ENCODE measurements around the gene NTN4. TPM values are rescaled to one million over a fixed set of nuclear protein-coding genes. Genes with fewer than 3 reads are reported as not detected.

The NTN4 gene
- total and polyA plus RNA-seq, 10 of the 15 experiments (the other 5 are each of a cell fraction or from before 2014, with no cell fraction given) = 0.15 TPM; not detected in 9

GRCh38 chr12:95623554-95624170, 166.9 kb downstream of the NTN4 start:
- Histone ChIP-seq H2AFZ (ENCODE audit: control insufficient read depth, low read depth, low read length) (no peak overlapping the region), H3K79me2 (ENCODE audit: control insufficient read depth, insufficient read depth, low read length) (no peaks in the 10 kb centered on the region), H3K9ac (ENCODE audit: control insufficient read depth, insufficient read depth, low read length) (no peak overlapping the region), H3K36me3 (ENCODE audit: control insufficient read depth in 2 of 2, insufficient read depth in 2 of 2, low read length in 1 of 2) (no peaks in the 10 kb centered on the region), H3K9me3 (replicated peaks; ENCODE audit: control insufficient read depth, insufficient read depth, low read length) (no peaks in the 10 kb centered on the region), H3K4me3 (no peak overlapping the region), H3K4me1 (ENCODE audit: control insufficient read depth, insufficient read depth, low read length) (no peaks in the 10 kb centered on the region), H4K20me1 (ENCODE audit: control insufficient read depth, insufficient read depth) (no peaks in the 10 kb centered on the region), H3K27me3 (replicated peaks in 1 of 2; ENCODE audit: control insufficient read depth in 2 of 2, insufficient read depth in 2 of 2, low read length in 1 of 2) (no peaks in the 10 kb centered on the region), H3K4me2 (ENCODE audit: control insufficient read depth, insufficient read depth) (no peak overlapping the region), H3K27ac (ENCODE audit: control insufficient read depth, insufficient read depth) (no peak overlapping the region)
- peak; percentile 88 for FAIRE-seq
- no peak for DNase-seq (ENCODE audit: low read depth, low spot score)
- peak; percentile 87 for ATAC-seq
- WGBS (ENCODE audit: insufficient coverage, insufficient replicate concordance, low lambda C conversion rate, missing lambda C conversion rate) = 14% methylated on average over 14 of the region's 18 CpGs
- no TSS peak for BruUV-seq (replicated peaks)
- ChIA-PET CTCF (interaction anchor here (0.6 to 1.6 kb wide), 9 partner anchors 9 to 377 kb away, joined by 3 to 7 read pairs (median 4); no protein-coding TSS in a partner anchor), POLR2A (no interaction called here), SMC1A (ENCODE audit: uncharacterized antibody, unreplicated experiment) (no interaction called here), RAD21 (ENCODE audit: unreplicated experiment) (interaction anchor here (0.7 to 1.5 kb wide), 3 partner anchors 188 to 893 kb away, joined by 3 to 4 read pairs (median 3); no protein-coding TSS in a partner anchor)
- in situ Hi-C loops (cut with MboI) (loop anchor here (10.0 kb wide), 1 partner anchor 191 kb away; no protein-coding TSS in a partner anchor), intact Hi-C loops (cut with micrococcal nuclease; ENCODE audit: unreplicated experiment) (loop anchor here (1.0 kb wide), 1 partner anchor 192 kb away; no protein-coding TSS in a partner anchor)
- TF ChIP-seq CTCF (IDR thresholded peaks at IDR 0.05 in 2 of 3, conservative IDR thresholded peaks at IDR 0.05 in 1 of 3; ENCODE audit: control insufficient read depth in 2 of 3, extremely low read depth in 1 of 3, insufficient read depth in 1 of 3, low read depth in 3 of 3, low read length in 3 of 3) = peak; percentile 55 to 81 (median 79)
- no peak for TF ChIP-seq KAT2A (conservative IDR thresholded peaks at IDR 0.05; ENCODE audit: control insufficient read depth, low read depth, low read length)
- no peak for TF ChIP-seq NKRF (conservative IDR thresholded peaks at IDR 0.05)
- TF ChIP-seq ATF7 (IDR thresholded peaks at IDR 0.05; ENCODE audit: low read depth) = no peak
- TF ChIP-seq YY1 (IDR thresholded peaks at IDR 0.05; ENCODE audit: low read depth, low read length) = 0 out of 2 replicates have a peak, but pooled peaks have one; percentile 20
- peak; percentile 55; the same call in 1 of the 2 replicates for TF ChIP-seq SMC3 (IDR thresholded peaks at IDR 0.05; ENCODE audit: borderline replicate concordance, low read length)
- TF ChIP-seq BCL11A (IDR thresholded peaks at IDR 0.05; ENCODE audit: low read depth, low read length) = no peak
- no peak for TF ChIP-seq ZNF384 (IDR thresholded peaks at IDR 0.05; ENCODE audit: borderline replicate concordance, low read depth, low read length)
- TF ChIP-seq EGR1 (IDR thresholded peaks at IDR 0.05; ENCODE audit: borderline replicate concordance in 1 of 2, low read depth in 2 of 2, low read length in 2 of 2) = peak in 1 of 2 experiments; percentile 77; a peak in 2 of 3 replicates
- no peak for TF ChIP-seq MYB (IDR thresholded peaks at IDR 0.05; ENCODE audit: borderline replicate concordance, low read depth, low read length)
- no peak for TF ChIP-seq NFIC (IDR thresholded peaks at IDR 0.05; ENCODE audit: low read depth, low read length)
- no peak for TF ChIP-seq ZNF622 (IDR thresholded peaks at IDR 0.05)
- TF ChIP-seq SMAD5 (IDR thresholded peaks at IDR 0.05; ENCODE audit: low read depth) = no peak
- TF ChIP-seq SMARCA5 (IDR thresholded peaks at IDR 0.05) = no peak
- TF ChIP-seq POLR2AphosphoS5 (IDR thresholded peaks at IDR 0.05; ENCODE audit: low read length) = no peak
- no peak for TF ChIP-seq GABPA (IDR thresholded peaks at IDR 0.05; ENCODE audit: low read depth)
- TF ChIP-seq FOXK2 (IDR thresholded peaks at IDR 0.05) = no peak
- TF ChIP-seq NFYA (IDR thresholded peaks at IDR 0.05; ENCODE audit: borderline replicate concordance, low read depth, low read length) = no peak
- TF ChIP-seq STAT1 (conservative IDR thresholded peaks at IDR 0.05) = no peak
- no peak for TF ChIP-seq PAX5 (IDR thresholded peaks at IDR 0.05; ENCODE audit: borderline replicate concordance, low read depth, low read length)
- TF ChIP-seq CBX5 (IDR thresholded peaks at IDR 0.05; ENCODE audit: low read depth) = no peak
- TF ChIP-seq CHD1 (IDR thresholded peaks at IDR 0.05; ENCODE audit: low read depth, low read length) = no peak
- TF ChIP-seq ZNF217 (IDR thresholded peaks at IDR 0.05) = no peak
- TF ChIP-seq KDM1A (IDR thresholded peaks at IDR 0.05; ENCODE audit: borderline replicate concordance) = no peak
